Measurements from ENCODE around the gene ODAD4.
"Not testable (repeated sequence)": the region's sequence is repeated elsewhere in the genome, so short reads cannot be mapped to it uniquely, and the experiment has no call there.

Gene ODAD4

DNA sequence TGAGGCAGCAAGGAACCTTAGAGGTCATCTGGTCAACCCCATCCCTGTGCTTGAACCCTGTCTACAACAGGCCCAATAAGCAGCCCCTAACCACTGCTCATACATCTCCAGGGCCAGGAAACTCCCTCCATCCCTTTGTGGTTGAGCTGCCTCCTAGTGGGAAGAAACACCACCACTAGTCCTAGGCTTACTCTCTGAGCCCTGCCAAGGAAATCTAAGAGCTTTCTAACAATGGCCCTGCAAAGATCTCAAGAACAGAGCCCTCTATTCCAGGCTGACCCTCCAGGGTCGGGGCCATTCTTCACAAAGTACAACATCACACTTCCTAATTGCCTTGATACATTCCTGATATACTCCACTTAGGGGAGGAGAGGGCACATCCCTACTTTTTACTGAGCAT is 17.5 kb upstream of the ODAD4 start:
- no peak for DNase-seq (ENCODE audit: low read depth in 2 of 2)

DNA sequence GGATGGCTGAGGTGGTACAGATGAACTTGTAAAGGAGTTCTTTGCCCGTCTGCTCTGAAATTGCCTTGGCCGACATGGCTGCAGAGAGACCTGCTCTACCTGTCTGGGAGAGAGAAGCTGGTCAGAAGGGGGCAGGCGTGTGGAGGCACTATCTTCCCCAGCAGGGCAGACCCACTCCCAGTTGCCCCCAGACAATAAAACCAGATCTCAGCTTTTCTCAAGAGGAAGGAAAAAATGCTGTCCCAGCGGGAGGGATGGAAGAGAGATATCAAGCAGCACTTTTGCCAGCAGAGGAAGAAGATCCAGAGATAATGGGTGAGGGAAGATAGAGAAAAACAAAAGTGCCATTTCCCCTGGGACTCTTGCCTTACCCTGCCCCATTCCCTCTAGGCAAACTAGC is 16.6 kb upstream of the ODAD4 start:
- no peak for DNase-seq (ENCODE audit: low read depth in 2 of 2)

DNA sequence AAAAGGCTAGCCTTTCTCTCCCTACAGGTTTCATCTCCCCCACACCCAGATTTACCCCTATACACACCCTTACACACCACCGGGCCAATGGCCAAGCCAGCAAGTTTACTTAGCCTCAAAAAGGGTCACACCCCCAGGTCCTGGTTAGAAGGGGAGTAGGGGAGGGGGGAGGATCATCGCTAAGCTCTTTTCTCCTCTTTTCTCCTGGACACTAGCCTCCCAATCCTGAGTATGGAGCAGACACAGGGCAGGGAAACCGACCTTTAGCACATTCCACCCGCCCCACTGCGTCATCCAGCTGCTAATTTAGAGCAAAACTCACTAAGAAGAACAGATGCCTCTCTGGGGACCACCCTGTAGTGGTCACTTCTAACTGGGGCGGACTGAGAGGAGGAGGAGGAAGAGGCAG is 16.1 kb upstream of the ODAD4 start:
- DNase-seq (ENCODE audit: low read depth in 2 of 2), result no peak

DNA sequence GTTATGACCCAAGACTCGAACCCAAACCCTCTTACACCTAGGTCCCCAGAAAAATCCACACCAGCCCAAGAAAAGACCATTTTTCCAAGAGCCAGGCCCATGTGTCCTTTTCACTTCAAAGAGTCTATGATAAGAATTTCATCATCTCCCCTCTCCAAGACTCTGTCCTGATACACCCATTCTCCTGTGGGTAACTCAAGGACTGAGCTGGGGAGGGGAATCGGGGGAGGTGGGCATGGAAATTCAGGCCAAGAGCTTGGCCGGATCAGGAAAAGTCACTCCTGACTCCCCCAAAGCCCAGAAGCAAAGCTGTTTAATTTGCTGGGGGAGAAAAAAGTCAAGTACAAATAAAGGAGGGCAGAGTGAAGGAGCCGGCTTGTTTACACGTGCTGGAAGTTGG is 15.4 kb upstream of the ODAD4 start:
- DNase-seq (ENCODE audit: low read depth in 2 of 2), result no peak

DNA sequence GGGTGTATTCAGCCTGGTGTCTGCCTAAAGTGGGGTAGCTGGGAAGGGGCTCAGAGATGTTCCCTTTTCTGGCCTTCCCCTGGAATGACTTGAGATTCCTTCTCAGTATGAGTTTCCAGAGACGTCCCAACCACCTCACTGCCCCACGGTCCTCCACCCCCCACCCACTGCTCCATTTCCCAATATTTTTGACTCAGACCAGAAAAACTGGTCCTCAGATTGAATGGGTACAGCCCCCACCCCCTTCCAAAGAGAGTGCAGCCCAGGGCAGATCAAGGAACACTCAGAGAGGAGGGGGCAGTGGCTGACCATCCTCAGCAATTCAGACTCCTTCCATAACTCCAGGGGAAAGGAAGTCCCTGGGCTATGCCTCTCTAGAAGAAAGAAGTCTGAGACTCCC is 14.9 kb upstream of the ODAD4 start:
- DNase-seq (ENCODE audit: low read depth in 2 of 2), result no peak

DNA sequence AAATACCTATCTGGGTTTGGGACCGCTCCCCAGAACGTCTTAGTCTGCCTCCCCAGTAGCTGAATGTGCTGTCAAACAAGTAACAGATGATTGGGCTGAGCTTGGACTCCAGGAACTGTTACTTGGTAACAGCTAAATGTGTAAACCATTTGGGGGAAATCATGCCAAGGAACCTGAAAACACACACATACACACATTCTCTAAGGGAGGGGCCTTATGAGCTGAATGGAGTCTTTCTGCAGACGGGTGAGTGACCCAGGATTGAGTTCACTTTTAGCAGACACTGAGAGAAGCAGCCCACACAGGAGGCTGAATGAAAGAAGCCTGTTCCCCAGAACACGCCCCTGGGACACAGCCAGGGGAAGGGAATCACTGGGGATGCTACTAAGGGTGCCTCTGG is 13.2 kb upstream of the ODAD4 start:
- DNase-seq (ENCODE audit: low read depth in 2 of 2), result peak in 1 of 2 experiments; percentile 35

DNA sequence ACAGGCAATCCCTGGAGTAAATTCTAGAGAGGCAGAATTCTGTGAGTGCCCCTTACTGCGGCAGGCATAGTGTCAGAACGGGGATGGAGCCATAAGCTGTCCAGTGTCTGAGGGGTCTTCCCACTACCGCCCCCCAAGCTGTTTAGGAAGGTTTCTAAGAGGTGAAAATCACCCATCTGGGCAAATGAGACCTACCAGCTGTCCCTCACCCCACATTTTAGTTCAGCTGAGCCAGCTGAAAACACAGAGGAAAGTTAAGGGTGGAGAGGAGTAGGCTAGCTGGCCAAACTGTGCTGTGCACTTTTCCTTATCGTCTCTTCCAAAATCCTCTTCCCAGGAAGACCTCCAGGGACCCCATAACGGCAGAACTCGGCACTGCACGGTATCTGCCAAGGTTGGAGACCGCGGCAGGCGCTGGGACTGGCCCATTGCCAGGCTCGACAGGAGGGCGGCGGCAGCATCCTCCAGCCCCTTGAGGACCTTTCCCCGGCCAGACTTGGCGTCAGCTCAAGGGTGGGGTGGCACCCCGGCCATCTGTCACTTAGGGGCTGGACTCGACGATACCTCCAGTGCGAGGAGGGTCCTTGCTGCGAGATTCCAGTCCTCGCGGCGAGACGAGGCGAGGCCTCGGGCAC is 12.6 kb upstream of the ODAD4 start:
- DNase-seq (ENCODE audit: low read depth in 2 of 2), result no peak

DNA sequence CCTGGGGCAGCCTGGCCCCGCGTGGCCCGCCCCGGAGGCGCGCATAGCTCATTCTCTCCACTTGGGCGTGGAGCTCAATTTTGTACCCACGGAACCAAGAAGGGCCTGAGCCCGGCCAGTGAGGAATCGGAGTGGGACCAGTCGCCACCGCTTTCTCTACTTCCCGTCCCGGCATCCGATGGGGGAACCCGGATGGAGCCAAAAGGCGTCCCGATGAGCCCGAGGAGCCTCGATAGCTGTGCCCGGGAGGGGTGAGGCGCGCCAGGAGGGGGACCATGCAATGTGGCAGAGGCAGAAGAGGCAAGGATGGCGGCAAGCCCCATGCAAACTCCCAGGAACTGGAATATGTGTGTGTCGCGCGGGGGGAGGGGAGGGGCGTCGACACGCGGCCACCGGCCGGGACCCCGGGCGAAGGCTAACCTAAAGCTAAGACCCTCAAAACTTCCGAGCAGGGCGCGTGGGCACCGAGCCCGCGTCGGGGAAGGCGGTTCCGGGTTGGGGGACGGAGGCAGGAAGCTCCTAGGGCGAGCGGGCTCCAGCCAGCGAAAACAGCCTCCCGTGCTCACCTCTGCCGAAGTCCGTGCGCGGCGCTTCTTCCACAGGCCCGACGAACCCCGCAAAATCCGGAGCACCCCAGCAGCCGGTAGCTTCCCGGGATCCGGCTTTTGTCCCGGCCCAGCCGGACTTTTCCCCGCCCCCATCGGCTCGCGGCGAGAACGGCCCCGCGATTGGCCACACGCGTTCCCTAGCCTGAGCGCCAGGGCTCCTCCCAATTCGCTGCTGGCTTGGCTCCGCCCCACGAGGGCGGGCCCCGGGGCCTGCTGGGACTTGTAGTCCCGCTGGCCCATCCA is 11.9 kb upstream of the ODAD4 start, which contains the start of gene ACLY:
Gene ACLY, minus strand, starts transcription at position 638 of the 851 bp plus-strand sequence. CDS start 5,078 bp downstream, outside the sequence.
- peak; percentile 89 to 93 for DNase-seq (ENCODE audit: low read depth in 2 of 2)

DNA sequence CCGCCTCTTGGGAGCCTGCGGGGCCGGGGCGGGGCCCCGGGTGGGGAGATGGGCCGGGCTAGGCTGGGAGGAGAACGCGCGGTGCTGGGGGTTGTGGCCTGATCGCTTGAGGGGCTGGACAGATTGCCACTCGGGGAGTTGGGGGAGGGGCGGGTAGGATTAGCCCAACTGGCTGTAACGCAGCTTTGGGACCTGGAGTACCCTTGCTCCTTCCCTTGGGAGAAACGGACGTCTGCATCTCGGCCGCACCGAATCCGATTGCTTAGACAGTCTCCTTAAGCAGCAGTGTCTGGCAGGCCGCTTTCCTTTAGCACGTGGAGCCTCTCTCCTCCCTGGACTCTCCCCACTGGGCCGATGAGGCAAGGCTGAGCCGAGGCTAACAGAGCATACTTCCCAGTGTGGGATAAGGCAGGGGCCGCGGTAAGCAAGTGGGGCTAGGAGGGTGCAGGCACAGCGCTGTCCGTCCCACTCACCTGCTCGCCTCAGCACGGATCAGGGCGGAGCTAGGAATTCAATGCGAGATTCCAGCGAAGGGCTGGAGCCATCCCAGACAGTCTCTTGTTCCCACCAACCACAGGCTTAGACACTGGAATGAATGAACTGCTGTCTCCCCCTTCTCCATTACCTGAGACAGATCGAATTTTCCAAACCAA is 11.1 kb upstream of the ODAD4 start:
- no peak for DNase-seq (ENCODE audit: low read depth in 2 of 2)

DNA sequence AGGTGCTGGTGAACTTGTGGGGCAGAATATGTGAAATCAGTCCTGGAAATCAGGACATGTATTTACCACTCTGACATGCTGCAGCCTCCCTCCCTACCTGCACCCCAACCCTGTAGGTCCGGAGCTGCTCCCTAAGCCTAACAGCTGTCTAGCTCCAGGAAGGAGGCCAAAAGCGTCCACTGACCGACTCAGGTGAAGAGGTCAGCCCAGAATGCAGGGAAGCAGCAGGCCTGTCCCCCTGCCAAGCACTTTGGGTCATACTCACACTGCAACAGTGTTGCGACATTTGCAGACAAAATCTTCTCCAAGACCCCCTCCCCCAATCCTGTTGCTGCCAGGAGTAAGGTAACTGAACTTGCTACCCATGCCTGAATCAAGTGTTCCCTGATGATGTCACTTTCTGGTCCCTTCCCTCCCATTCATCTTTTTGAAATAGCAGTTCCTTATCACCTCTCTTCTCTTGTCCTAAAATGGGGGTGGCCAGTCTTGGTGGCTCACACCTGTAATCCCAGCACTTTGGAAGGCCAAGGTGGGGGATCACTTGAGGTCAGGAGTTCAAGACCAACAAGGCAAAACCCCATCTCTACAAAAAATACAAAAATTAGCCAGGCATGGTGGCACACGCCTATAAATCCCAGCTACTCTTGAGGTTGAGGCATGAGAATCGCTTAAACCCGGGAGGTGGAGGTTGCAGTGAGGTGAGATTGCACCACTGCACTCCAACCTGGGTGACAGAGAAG is 10.4 kb upstream of the ODAD4 start:
- no peak for DNase-seq (ENCODE audit: low read depth in 2 of 2)

DNA sequence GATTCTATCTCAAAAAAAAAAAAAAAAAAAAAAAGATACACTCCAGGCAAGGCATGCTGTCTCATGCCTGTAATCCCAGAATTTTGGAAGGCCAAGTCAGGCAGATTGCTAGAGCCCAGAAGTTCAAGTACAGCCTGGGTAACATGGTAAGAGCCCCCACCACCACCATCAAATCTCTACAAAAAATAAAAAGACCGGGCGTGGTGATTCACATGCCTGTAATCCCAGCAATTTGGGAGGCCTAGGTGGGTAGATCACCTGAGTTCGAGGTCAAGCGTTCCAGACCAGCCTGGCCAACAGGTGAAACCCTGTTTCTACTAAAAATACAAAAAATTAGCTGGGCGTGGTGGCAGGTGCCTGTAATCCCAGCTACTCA is 9.8 kb upstream of the ODAD4 start:
- DNase-seq (ENCODE audit: low read depth in 2 of 2), result no peak

DNA sequence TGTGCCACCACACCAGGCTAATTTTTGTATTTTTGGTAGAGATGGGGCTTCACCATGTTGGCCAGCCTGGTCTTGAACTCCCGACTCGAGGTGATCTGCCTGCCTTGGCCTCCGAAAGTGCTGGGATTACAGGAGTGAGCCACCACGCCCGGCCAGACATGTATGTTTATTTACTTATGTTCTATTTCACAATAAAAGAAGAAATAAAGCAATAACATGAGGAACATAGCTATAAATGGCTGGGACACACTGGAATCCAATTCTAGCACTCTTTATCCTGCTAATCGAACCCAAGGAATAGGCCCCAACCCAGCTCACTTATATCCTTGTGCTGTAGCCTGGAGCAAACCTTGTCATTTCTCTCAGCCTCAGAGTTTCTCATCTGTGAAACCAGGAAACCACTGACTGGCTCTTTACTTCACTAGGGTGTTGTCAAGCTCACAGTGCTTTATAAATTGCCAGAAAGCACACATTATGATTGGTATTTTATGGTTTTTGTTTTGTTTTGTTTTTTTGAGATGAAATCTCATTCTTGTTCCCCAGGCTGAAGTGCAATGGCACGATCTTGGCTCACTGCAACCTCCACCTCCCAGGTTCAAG is 4.3 kb upstream of the ODAD4 start:
- DNase-seq (ENCODE audit: low read depth in 2 of 2), result no peak

DNA sequence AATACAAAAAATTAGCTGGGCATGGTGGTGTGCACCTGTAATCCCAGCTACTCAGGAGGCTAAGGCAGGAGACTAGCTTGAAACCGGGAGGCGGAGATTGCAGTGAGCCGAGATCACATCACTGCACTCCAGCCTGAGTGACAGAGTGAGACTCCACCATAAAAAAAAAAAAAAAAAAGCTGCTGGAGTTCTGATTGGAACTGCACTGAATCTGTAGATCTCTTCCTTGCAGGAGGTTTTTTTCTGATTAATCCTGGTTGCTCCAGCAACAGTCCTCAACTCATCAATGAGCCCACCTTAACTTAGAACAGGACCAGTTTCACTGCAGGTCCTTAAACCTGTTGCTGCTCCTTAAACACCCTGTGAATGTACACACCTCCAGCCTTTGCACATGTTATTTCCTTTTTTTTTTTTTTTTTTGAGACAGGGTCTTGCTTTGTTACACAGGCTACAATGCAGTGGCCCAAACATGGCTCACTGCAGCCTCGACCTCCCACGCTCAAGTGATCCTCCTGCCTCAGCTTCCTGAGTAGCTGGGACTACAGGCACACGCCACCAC is 1.6 kb upstream of the ODAD4 start:
- DNase-seq (ENCODE audit: low read depth in 2 of 2), result no peak

DNA sequence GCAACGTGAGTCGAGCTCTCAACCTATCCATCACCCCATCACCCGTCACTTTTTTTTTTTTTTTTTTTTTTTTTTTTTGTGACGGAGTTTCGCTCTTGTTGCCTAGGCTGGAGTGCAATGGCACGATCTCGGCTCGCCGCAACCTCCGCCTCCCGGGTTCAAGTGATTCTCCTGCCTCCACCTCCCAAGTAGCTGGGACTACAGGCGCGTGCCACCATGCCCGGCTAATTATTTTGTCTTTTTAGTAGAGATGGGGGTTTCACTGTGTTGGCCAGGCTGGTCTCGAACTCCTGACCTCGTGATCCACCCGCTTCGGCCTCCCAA is 378 bp downstream of the ODAD4 start:
- DNase-seq (ENCODE audit: low read depth in 2 of 2), result not testable (repeated sequence)

DNA sequence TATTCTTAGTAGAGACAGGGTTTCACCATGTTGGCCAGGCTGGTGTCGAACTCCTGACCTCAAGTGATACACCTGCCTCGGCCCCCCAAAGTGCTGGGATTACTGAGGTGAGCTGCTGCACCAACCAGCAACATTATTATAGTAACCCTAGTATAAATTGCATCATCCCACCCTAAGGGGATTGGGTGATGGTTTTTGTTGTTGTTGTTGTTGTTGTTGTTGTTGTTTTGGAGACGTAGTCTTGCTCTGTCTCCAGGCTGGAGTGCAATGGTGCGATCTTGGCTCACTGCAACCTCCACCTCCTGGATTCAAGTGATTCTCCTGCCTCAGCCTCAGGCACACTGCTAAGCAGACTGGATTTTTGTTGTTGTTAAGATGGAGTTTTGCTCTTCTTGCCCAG is 1.3 kb downstream of the ODAD4 start:
- DNase-seq (ENCODE audit: low read depth in 2 of 2), result not testable (repeated sequence)

DNA sequence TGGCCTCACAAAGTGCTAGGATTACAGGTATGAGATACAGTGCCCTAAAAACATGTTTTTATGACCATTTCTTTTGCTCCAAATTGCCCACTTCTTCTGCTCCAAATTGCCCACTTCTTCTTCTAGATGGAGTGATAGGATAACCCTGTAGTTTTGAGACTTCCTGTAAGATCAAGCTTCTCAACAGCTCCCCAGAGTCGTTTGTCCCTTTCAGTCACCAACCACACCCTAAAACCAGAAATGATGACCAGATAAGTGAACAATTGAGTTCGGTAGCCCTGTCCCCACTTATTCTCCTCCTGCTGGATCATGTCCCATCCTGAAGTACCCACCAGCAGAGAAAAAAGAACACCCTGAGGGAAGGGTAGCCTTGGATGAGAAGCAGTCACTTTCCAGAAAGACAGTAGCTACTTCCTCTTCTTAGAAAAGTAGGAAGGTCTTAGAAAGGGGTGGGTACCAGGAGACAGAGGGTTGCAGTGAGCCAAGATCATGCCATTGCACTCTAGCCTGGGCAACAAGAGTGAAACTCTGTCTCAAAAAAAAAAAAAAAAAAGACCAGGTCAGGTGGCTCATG is 2.5 kb downstream of the ODAD4 start:
- DNase-seq (ENCODE audit: low read depth in 2 of 2), result no peak

DNA sequence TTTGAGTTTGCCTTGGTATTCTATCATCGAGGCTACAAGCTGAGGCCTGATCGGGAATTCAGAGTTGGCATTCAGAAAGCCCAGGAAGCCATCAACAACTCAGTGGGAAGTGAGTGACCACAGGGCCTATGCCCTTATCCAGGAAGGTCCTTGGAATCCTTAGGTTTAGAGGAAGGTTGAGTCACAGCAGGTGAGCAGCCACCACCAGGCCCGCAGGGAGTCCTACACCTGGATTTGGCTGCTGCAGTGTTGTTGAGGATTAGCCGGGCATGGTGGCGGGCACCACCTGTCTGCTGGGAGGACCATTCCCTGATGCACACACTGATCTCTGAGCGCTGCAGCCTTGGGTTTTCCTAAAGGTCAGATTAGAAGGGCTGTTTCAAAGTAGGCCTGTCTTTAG is 5.2 kb downstream of the ODAD4 start:
- DNase-seq (ENCODE audit: low read depth in 2 of 2), result no peak

DNA sequence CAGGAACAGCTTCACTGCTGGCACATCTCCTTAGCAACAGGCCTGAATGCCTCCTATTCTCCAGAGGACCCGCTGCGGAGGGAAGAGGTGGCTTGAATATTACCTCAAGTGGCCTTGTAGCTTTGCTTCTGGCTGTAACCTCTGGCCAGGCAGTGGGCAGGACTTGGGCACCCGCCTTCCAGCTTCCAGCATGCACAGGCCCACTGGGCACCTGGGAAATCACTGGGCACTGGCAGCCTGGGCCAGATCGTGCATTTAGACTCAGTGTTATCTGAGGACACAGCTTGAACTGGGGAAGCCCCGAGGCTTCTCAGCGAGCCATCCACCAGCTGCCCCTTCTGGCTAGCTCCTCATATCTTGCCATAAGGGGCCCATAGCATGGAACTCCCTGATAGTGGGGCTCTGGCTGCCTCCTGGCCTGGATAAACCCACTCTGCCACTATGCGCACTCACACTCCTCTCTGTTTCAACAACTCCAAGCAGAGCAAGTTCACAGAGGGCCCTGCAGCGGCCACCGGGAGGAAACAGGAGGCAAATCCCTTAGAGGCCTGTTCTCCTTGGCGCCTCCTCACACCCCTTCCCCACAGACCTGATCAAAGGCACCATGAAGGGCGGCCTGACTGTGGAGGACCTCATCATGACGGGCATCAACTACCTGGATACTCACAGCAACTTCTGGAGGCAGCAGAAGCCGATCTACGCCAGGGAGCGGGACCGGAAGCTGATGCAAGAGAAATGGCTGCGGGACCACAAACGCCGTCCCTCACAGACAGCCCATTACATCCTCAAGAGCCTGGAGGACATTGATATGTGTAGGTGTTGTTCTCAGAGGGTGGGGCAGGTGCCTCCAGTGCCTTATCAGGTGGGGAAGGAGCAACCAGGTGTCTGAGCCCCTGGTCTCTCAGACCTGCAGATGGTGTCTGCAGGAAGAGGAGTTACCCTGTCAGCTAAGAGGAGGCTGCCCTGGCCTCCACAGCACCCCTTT is 7.8 kb downstream of the ODAD4 start:
- DNase-seq (ENCODE audit: low read depth in 2 of 2), result no peak

DNA sequence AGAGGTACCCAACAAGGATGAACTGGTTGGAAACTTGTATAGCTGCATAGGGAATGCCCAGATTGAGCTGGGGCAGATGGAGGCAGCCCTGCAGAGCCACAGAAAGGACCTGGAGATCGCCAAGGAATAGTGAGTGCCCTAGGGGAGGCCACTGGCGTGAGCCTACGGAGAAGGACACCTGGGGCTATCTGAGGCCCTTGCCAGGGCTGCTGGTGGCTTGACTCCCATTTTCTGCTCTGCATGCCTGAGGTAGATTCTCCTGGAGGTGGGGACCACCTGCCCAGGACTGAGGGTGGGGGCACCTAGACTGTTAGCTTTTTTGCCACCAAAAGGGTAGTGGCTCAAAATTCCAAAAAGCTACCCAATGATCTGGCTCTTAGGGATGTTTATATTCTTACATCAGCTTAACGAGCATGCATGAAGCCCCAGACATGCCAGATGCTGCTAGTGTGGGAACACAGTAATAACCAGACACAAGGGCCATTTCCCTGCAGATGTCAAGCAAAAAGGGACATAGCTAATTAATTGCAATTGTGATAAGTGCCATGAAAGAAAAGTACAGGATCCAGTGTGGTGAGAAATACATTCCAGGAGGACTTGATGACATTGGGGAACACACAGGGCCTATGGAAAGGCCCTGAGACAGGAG is 8.8 kb downstream of the ODAD4 start:
- DNase-seq (ENCODE audit: low read depth in 2 of 2), result no peak
